IMR-90 (cell line): Measurements from ENCODE around the gene BTBD9. TPM values are rescaled to one million over a fixed set of nuclear protein-coding genes. Genes with fewer than 3 reads are reported as not detected.

ENCODE experiments used
- ATAC-seq: fragments of 200-7000 bp; cut with Tn5 transposase; 2 replicates; pipeline ENCODE4 v1.9.1; 2020; ENCODE audit warnings: low read depth, mild to moderate bottlenecking, moderate library complexity
- BruUV-seq: library from RNA; stranded (reverse); fragments of 400-500 nt; replicated peaks from 2 replicates; lab custom pipeline; 2021; lab: Mats Ljungman, UMichigan
- CTCF ChIA-PET: fragments of 300-600 bp; formaldehyde crosslinking; extraction: SDS; loops from one replicate; lab custom pipeline; 2021; ENCODE audit warnings: antibody characterized with exemption; lab: Yijun Ruan, JAX
- POLR2A ChIA-PET: fragments of 300-600 bp; sonication (Branson Sonifier 250); formaldehyde crosslinking; loops from one replicate; lab custom pipeline; 2022; ENCODE audit warnings: antibody characterized with exemption; ENCODE audit not compliant: unreplicated experiment; lab: Charles Lee
- DNase-seq: peaks from one replicate; pipeline ENCODE4 v3.0.0; 2013
- H2AFZ ChIP-seq: replicated peaks from 2 replicates; pipeline ENCODE3; 2013; ENCODE audit warnings: low read length, mild to moderate bottlenecking; ENCODE audit not compliant: poor library complexity
- H2AK5ac ChIP-seq: 2 replicates; pipeline ENCODE4 v1.6.1; 2013; ENCODE audit warnings: low read depth, low read length, inconsistent platforms
- H2AK9ac ChIP-seq: replicated peaks from 2 replicates; pipeline ENCODE3; 2013; ENCODE audit warnings: mild to moderate bottlenecking, low read depth, low read length, moderate library complexity; ENCODE audit not compliant: poor library complexity
- H2BK120ac ChIP-seq: 2 replicates; pipeline ENCODE4 v1.6.1; 2013; ENCODE audit warnings: low read depth, low read length, inconsistent platforms
- H2BK15ac ChIP-seq: 3 replicates; pipeline ENCODE4 v1.6.1; 2013; ENCODE audit warnings: low read depth, low read length, inconsistent platforms
- H2BK20ac ChIP-seq: 2 replicates; pipeline ENCODE4 v1.6.1; 2013; ENCODE audit warnings: low read depth, mild to moderate bottlenecking, inconsistent platforms, low read length, moderate library complexity
- H2BK5ac ChIP-seq: 2 replicates; pipeline ENCODE4 v1.6.1; 2013; ENCODE audit warnings: mild to moderate bottlenecking, low read depth, low read length, inconsistent platforms; ENCODE audit not compliant: poor library complexity, severe bottlenecking
- H3K14ac ChIP-seq: replicated peaks from 2 replicates; pipeline ENCODE4 v1.6.1; 2013; ENCODE audit warnings: low read depth, low read length, inconsistent platforms
- H3K18ac ChIP-seq: 2 replicates; pipeline ENCODE4 v1.6.1; 2013; ENCODE audit warnings: low read depth, low read length, control low read depth
- H3K23ac ChIP-seq: 2 replicates; pipeline ENCODE4 v1.6.1; 2013; ENCODE audit warnings: low read depth, low read length, inconsistent platforms
- H3K27ac ChIP-seq: 2 replicates; pipeline ENCODE4 v1.5.1; 2013; ENCODE audit warnings: mild to moderate bottlenecking, control low read depth, low read length; ENCODE audit not compliant: insufficient read depth
- H3K27me3 ChIP-seq: 2 replicates; pipeline ENCODE4 v1.6.1; 2013; ENCODE audit warnings: low read length; ENCODE audit not compliant: control insufficient read depth, insufficient read depth
- H3K36me3 ChIP-seq: 2 replicates; pipeline ENCODE4 v1.6.1; 2013; ENCODE audit warnings: low read length, mixed read lengths; ENCODE audit not compliant: control insufficient read depth, insufficient read depth
- H3K4ac ChIP-seq: 2 replicates; pipeline ENCODE4 v1.6.1; 2013; ENCODE audit warnings: low read depth, low read length, inconsistent platforms
- H3K4me1 ChIP-seq: 2 replicates; pipeline ENCODE4 v1.6.1; 2013; ENCODE audit warnings: low read length, mixed read lengths; ENCODE audit not compliant: control insufficient read depth, insufficient read depth
- H3K4me2 ChIP-seq: 2 replicates; pipeline ENCODE4 v1.6.1; 2013; ENCODE audit warnings: low read depth, mild to moderate bottlenecking, control low read depth, low read length, moderate library complexity
- H3K4me3 ChIP-seq: 2 replicates; pipeline ENCODE4 v1.5.1; 2013; ENCODE audit warnings: low read depth, mild to moderate bottlenecking, control low read depth, low read length, moderate library complexity; ENCODE audit not compliant: insufficient read depth
- H3K56ac ChIP-seq: 2 replicates; pipeline ENCODE4 v1.6.1; 2013; ENCODE audit warnings: low read length, inconsistent platforms; ENCODE audit not compliant: insufficient read depth; ENCODE audit errors: extremely low read depth
- H3K79me1 ChIP-seq, 2 experiments: 2 replicates each; pipeline ENCODE4 v1.6.1; 2013; ENCODE audit warnings: low read length in 2 of 2, inconsistent platforms in 1 of 2, low read depth in 1 of 2
- H3K9ac ChIP-seq: 2 replicates; pipeline ENCODE4 v1.6.1; 2013; ENCODE audit warnings: low read depth, low read length, control low read depth
- H3K9me1 ChIP-seq: 2 replicates; pipeline ENCODE4 v1.6.1; 2013; ENCODE audit warnings: low read length, inconsistent platforms; ENCODE audit not compliant: insufficient read depth
- H3K9me3 ChIP-seq: 2 replicates; pipeline ENCODE4 v1.6.1; 2013; ENCODE audit warnings: low read length; ENCODE audit not compliant: control insufficient read depth, insufficient read depth
- H4K20me1 ChIP-seq: 2 replicates; pipeline ENCODE4 v1.6.1; 2013; ENCODE audit warnings: low read length, inconsistent platforms; ENCODE audit not compliant: insufficient read depth
- H4K5ac ChIP-seq: 2 replicates; pipeline ENCODE4 v1.6.1; 2013; ENCODE audit warnings: mild to moderate bottlenecking, low read depth, low read length, control low read depth
- H4K8ac ChIP-seq, 2 experiments: 2 replicates each; pipeline ENCODE4 v1.6.1; 2013; ENCODE audit warnings: low read depth in 2 of 2, low read length in 2 of 2, control low read depth in 1 of 2, inconsistent platforms in 1 of 2
- H4K91ac ChIP-seq: 2 replicates; pipeline ENCODE4 v1.6.1; 2013; ENCODE audit warnings: low read depth, low read length, inconsistent platforms; ENCODE audit not compliant: insufficient read depth
- BHLHE40 ChIP-seq: fragments of 150-350 bp; IDR thresholded peaks from 2 replicates; pipeline ENCODE4 v1.6.1; 2016; ENCODE audit warnings: mild to moderate bottlenecking, low read depth, low read length
- CEBPB ChIP-seq: IDR thresholded peaks from 2 replicates; pipeline ENCODE4 v1.6.1; 2012; ENCODE audit warnings: low read depth, low read length, improper control_type of control experiment
- CHD1 ChIP-seq: IDR thresholded peaks from 2 replicates; pipeline ENCODE4 v1.6.1; 2012; ENCODE audit warnings: low read depth, low read length, improper control_type of control experiment
- FOS ChIP-seq: fragments of 150-350 bp; IDR thresholded peaks from 2 replicates; pipeline ENCODE4 v1.6.1; 2016; ENCODE audit warnings: low read depth, low read length
- MAFK ChIP-seq: IDR thresholded peaks from 2 replicates; pipeline ENCODE4 v1.6.1; 2012; ENCODE audit warnings: low read depth, low read length, improper control_type of control experiment
- MAZ ChIP-seq: IDR thresholded peaks from 2 replicates; pipeline ENCODE4 v1.6.1; 2012; ENCODE audit warnings: low read depth, mild to moderate bottlenecking, low read length, improper control_type of control experiment, moderate library complexity, borderline replicate concordance
- MXI1 ChIP-seq: IDR thresholded peaks from 2 replicates; pipeline ENCODE4 v1.6.1; 2012; ENCODE audit warnings: low read depth, mild to moderate bottlenecking, low read length, moderate library complexity, borderline replicate concordance
- NFE2L2 ChIP-seq: fragments of 150-350 bp; IDR thresholded peaks from 2 replicates; pipeline ENCODE4 v1.6.1; 2016; ENCODE audit warnings: low read depth, mild to moderate bottlenecking, low read length
- POLR2A ChIP-seq: IDR thresholded peaks from 2 replicates; pipeline ENCODE4 v1.6.1; 2012; ENCODE audit warnings: mild to moderate bottlenecking, low read depth, low read length
- RAD21 ChIP-seq: IDR thresholded peaks from 2 replicates; pipeline ENCODE4 v1.6.1; 2012; ENCODE audit warnings: low read length, improper control_type of control experiment
- RCOR1 ChIP-seq: IDR thresholded peaks from 2 replicates; pipeline ENCODE4 v1.6.1; 2012; ENCODE audit warnings: mild to moderate bottlenecking, low read length, improper control_type of control experiment; ENCODE audit not compliant: insufficient replicate concordance
- RFX5 ChIP-seq: IDR thresholded peaks from 2 replicates; pipeline ENCODE4 v1.8.0; 2012; ENCODE audit warnings: low read depth, mild to moderate bottlenecking, low read length, moderate library complexity
- SMC3 ChIP-seq: fragments of 150-350 bp; IDR thresholded peaks from 2 replicates; pipeline ENCODE4 v1.6.1; 2016; ENCODE audit warnings: low read depth, mild to moderate bottlenecking, antibody characterized with exemption, low read length, moderate library complexity
- WGBS, 2 experiments: methylation state at CpG; one replicate each; pipeline versions ENCODE4 v1.1.5 to v1.1.7; 2013; ENCODE audit warnings: missing lambda C conversion rate in 2 of 2; ENCODE audit not compliant: insufficient read length in 1 of 2; ENCODE audit errors: extremely low coverage in 2 of 2; 5-methylcytosine and 5-hydroxymethylcytosine counted together
- dilution Hi-C: fragments of 300-500 bp; cut with HindIII; formaldehyde crosslinking; loops from one replicate; pipeline ENCODE4 v1.14.3; 2018; ENCODE audit warnings: low sequenced_read_pairs; ENCODE audit not compliant: unreplicated experiment
- in situ Hi-C: fragments of 300-500 bp; cut with MboI; formaldehyde crosslinking; loops from 3 replicates; pipeline ENCODE4 v1.14.3; 2019; ENCODE audit warnings: low sequenced_read_pairs, inconsistent platforms, mixed read lengths
- intact Hi-C: fragments of 100-400 bp; cut with micrococcal nuclease; formaldehyde crosslinking; loops from 2 replicates; pipeline ENCODE4 v1.10.0; 2022
- polyA plus RNA-seq, 3 experiments: library from polyadenylated mRNA; depleted of rRNA; stranded (reverse); fragments of >200 nt; gene quantifications; 2 replicates each; pipeline ENCODE4 v1.2.3, GENCODE V29; 2012; ENCODE audit warnings: low replicate concordance in 1 of 3
- total RNA-seq: library from RNA; depleted of rRNA; stranded (reverse); fragments of >200 nt; gene quantifications from 2 replicates; pipeline ENCODE4 v1.2.3, GENCODE V29; 2012
- TF ChIP-seq, protein P1 (sequence below): fragments of 150-350 bp; IDR thresholded peaks from 2 replicates; pipeline ENCODE4 v1.6.1; 2016; ENCODE audit warnings: low read depth, mild to moderate bottlenecking, low read length, moderate library complexity, borderline replicate concordance
- TF ChIP-seq, protein P2 (sequence below): fragments of 150-350 bp; IDR thresholded peaks from 2 replicates; pipeline ENCODE4 v1.6.1; 2017; ENCODE audit warnings: mild to moderate bottlenecking, antibody characterized with exemption, low read length, low read depth
- TF ChIP-seq, protein P3 (sequence below): conservative IDR thresholded peaks from 2 replicates; pipeline ENCODE4 v1.5.1; 2012; ENCODE audit warnings: mild to moderate bottlenecking, low read depth, low read length, improper control_type of control experiment

BTBD9 gene
- total and polyA plus RNA-seq, 2 of the 4 experiments (the other 2 are of a cell fraction), result 4.1 to 22.0 TPM

DNA sequence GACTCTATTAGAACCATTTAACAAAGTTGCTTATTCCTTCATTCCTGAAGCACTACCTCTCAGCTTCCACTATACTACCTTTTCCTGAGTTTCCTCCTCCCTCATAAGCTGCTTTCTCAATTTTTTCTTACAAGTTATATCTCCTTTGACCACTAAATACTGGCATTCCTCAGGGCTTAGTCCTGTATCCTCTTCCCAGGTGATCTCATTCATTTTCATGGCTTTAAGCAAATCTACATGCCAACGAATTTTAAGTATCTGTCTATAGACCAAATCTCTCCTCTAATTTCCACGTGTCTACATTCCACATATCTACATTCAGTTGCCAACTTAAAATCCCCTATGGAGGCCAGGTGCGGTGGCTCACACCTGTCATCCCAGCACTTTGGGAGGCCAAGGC lies 134.7 kb downstream of the BTBD9 start:
- intact Hi-C loops, result no loop called here
- no peak overlapping the region for H3K4ac ChIP-seq
- no peak overlapping the region for H4K91ac ChIP-seq
- no peak overlapping the region for H2AFZ ChIP-seq
- no peak overlapping the region for H2BK15ac ChIP-seq
- no peak overlapping the region for H4K8ac ChIP-seq
- no peak overlapping the region for H3K56ac ChIP-seq
- H2BK120ac ChIP-seq, result no peak overlapping the region
- no peak for DNase-seq
- H2BK5ac ChIP-seq, result no peak overlapping the region
- no peak for ATAC-seq
- POLR2A ChIA-PET, result no interaction called here
- CTCF ChIA-PET, result interaction anchor here (0.6 kb wide), 1 partner anchor 11 kb away, joined by 3 read pairs; no protein-coding TSS in a partner anchor
- peaks cover 2% of the 10 kb centered on the region in 2 experiments; a peak in 1 of 4 replicates for H3K79me1 ChIP-seq
- H4K20me1 ChIP-seq, result peaks cover 8% of the 10 kb centered on the region; the same call in 1 of the 2 replicates
- in situ Hi-C loops, result no loop called here
- H2AK9ac ChIP-seq, result no peak overlapping the region
- H4K5ac ChIP-seq, result no peak overlapping the region
- dilution Hi-C loops, result no loop called here
- H3K18ac ChIP-seq, result no peak overlapping the region
- WGBS, 2 experiments, result no CpG with 5 or more reads among the region's 3 CpGs
- no peak overlapping the region for H3K9ac ChIP-seq
- H3K27me3 ChIP-seq, result no peaks in the 10 kb centered on the region
- H3K23ac ChIP-seq, result no peak overlapping the region
- peaks cover 7% of the 10 kb centered on the region for H3K4me1 ChIP-seq
- no peaks in the 10 kb centered on the region for H3K36me3 ChIP-seq
- no peak overlapping the region for H3K4me3 ChIP-seq
- no TSS peak for BruUV-seq
- no peaks in the 10 kb centered on the region for H3K9me3 ChIP-seq
- H2AK5ac ChIP-seq, result no peak overlapping the region
- H3K27ac ChIP-seq, result no peak overlapping the region
- H2BK20ac ChIP-seq, result no peak overlapping the region
- no peak overlapping the region for H3K14ac ChIP-seq
- peaks cover 5% of the 10 kb centered on the region for H3K9me1 ChIP-seq
- TF ChIP-seq MAZ, result no peak
- no peak for TF ChIP-seq POLR2A
- TF ChIP-seq, protein P1, sequence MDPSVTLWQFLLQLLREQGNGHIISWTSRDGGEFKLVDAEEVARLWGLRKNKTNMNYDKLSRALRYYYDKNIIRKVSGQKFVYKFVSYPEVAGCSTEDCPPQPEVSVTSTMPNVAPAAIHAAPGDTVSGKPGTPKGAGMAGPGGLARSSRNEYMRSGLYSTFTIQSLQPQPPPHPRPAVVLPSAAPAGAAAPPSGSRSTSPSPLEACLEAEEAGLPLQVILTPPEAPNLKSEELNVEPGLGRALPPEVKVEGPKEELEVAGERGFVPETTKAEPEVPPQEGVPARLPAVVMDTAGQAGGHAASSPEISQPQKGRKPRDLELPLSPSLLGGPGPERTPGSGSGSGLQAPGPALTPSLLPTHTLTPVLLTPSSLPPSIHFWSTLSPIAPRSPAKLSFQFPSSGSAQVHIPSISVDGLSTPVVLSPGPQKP, result no peak
- TF ChIP-seq SMC3, result no peak
- TF ChIP-seq, protein P2, sequence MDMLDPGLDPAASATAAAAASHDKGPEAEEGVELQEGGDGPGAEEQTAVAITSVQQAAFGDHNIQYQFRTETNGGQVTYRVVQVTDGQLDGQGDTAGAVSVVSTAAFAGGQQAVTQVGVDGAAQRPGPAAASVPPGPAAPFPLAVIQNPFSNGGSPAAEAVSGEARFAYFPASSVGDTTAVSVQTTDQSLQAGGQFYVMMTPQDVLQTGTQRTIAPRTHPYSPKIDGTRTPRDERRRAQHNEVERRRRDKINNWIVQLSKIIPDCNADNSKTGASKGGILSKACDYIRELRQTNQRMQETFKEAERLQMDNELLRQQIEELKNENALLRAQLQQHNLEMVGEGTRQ, result no peak
- TF ChIP-seq MXI1, result no peak
- no peak for TF ChIP-seq RCOR1
- no peak for TF ChIP-seq BHLHE40
- no peak for TF ChIP-seq MAFK
- no peak for TF ChIP-seq NFE2L2
- TF ChIP-seq CHD1, result no peak
- TF ChIP-seq, protein P3, sequence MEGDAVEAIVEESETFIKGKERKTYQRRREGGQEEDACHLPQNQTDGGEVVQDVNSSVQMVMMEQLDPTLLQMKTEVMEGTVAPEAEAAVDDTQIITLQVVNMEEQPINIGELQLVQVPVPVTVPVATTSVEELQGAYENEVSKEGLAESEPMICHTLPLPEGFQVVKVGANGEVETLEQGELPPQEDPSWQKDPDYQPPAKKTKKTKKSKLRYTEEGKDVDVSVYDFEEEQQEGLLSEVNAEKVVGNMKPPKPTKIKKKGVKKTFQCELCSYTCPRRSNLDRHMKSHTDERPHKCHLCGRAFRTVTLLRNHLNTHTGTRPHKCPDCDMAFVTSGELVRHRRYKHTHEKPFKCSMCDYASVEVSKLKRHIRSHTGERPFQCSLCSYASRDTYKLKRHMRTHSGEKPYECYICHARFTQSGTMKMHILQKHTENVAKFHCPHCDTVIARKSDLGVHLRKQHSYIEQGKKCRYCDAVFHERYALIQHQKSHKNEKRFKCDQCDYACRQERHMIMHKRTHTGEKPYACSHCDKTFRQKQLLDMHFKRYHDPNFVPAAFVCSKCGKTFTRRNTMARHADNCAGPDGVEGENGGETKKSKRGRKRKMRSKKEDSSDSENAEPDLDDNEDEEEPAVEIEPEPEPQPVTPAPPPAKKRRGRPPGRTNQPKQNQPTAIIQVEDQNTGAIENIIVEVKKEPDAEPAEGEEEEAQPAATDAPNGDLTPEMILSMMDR, result no peak
- no peak for TF ChIP-seq CEBPB
- no peak for TF ChIP-seq RAD21
- no peak for TF ChIP-seq RFX5
- no peak for TF ChIP-seq FOS
- no peak overlapping the region for H3K4me2 ChIP-seq
